OCI-LY1 (cell line): ENCODE results near the gene PPP1R1B.

ENCODE experiments used
- CTCF ChIP-seq: fragments of 200-600 bp; sonication (generic), shearing (Covaris generic); IDR thresholded peaks from 2 replicates; pipeline ENCODE4 v1.5.1; 2017; ENCODE audit warnings: mild to moderate bottlenecking, antibody characterized with exemption, low read length, moderate library complexity, mixed read lengths
- EZH2 ChIP-seq: fragments of 200-600 bp; sonication (generic), shearing (Covaris generic); IDR thresholded peaks from 2 replicates; pipeline ENCODE4 v1.8.0; 2017; ENCODE audit warnings: borderline replicate concordance, mixed run types, mild to moderate bottlenecking, antibody characterized with exemption, low read length, moderate library complexity, mixed read lengths

GRCh38 chr17:39618956-39619785 is 7.6 kb upstream of the PPP1R1B start:
- no peak for TF ChIP-seq CTCF
- TF ChIP-seq EZH2, result no peak
